Activated CD8-positive, alpha-beta memory T cell treated with anti-CD3 and anti-CD28 coated beads for 48 hours (primary cell): ENCODE results near the gene PARVA.

Experiments
- DNase-seq, 3 experiments: peaks; one replicate each; pipeline ENCODE4 v3.0.0-alpha.2; 2020; ENCODE audit warnings: low read depth in 2 of 3, low spot score in 2 of 3

The PARVA gene

DNA sequence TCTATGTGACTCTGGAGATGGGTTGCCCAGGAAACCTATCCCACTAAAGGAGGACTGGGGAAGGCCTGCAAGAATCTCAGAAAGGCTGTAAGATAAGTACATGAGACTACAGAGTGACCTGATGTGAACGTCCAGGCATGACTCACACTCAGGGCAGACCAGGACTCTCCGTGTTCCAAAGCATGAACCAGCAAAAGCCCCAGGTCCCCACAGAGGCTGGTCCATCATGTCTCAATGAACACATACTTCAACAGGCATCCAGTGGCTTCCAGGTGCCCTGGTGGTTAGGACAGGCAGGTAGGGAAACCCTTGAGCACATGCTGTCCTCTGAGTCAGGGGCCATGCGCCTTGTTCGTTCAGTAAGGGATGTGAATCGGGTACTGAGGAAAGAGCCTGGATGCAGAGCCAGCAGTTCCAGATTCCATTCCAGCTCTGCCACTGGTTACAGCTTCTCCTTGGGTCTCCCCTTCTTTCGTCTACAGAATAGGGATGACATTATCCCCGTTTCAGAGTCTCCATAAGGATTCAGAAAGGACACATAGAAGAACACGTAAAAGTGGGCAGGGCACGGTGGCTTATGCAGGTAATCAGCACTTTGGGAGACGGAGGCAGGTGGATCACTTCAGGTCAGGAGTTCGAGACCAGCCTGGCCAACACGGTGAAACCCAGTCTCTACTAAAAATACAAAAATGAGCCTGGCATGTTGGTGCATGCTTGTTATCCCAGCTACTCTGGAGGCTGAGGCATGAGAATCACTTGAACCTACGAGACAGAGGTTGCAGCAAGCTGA, 167.8 kb downstream of the PARVA start:
- DNase-seq, result no peak

DNA sequence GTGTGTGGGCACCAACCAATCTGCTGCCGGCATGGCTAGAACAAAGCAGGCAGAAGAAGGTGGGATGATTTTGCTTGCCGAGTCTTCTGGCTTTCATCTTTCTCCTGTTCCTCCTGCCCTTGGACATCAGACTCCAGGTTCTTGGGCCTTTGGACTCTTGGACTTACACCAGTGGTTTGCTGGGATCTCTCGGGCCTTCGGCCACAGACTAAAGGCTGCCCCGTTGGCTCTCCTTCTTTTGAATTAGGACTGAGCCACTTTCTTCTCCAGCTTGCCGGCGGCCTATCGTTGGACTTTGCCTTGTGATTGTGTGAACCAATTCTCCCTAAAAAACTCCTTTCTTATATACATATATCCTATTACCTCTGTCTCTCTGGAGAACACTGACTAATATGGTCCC, 168.8 kb downstream of the PARVA start:
- DNase-seq, result no peak

DNA sequence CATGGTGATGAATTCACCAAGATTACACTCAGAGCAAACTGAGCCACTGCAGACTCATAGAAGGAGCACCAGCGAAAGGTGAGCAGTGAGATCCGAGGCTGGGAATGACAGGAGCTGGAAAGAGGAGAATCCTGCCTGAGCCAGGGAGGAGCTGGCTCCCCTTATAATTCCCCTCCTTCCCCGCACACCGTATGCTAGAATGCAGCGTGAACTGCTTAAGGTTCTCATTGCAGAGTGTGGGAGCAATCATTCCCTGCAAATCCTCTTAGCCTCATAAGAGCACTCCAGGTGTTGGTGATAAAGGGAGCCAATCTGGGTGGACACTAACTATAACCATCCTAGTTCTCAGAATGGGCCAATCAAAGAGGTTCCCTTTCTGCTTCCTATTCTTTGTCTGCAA, 169.3 kb downstream of the PARVA start:
- DNase-seq, result no peak

GRCh38 chr11:12547953-12548650, 170.7 kb downstream of the PARVA start:
- no peak for DNase-seq

DNA sequence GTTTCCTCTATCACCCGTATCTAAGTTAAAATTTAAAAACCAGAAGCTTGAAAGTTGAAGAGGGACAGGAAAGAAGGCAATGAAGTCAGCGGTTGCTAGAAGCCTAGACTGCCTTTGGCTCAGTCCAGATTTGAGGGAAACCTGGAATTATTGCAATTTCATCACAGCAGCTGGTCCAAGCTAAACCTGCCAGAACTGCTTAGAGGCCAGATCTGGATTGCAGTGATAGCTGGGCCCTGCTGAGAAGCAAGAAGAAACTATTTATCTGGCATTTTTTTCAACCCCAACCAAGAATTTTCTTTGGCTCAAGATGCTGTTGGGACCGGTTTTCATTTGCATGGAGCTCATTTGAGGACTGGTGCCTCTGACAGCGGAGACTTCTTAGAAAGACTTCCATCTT, 175.3 kb downstream of the PARVA start:
- no peak for DNase-seq

DNA sequence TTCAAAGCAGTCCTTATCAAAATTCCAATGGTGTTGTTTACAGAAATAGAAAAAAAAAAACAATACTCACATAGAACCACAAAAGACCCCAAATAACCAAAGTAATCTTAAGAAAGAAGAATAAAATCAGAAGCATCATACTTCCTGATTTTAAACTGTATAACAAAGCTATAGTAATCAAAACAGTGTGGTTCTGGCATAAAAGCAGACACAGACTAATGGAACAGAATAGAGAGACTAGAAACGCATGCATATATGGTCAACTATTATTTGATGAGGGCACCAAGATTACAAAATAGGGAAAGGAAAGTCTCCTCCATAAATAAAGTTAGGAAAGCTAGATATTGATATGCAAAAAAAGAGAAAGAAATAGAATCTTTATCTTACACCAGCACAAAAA, 176.8 kb downstream of the PARVA start:
- DNase-seq, result no peak

DNA sequence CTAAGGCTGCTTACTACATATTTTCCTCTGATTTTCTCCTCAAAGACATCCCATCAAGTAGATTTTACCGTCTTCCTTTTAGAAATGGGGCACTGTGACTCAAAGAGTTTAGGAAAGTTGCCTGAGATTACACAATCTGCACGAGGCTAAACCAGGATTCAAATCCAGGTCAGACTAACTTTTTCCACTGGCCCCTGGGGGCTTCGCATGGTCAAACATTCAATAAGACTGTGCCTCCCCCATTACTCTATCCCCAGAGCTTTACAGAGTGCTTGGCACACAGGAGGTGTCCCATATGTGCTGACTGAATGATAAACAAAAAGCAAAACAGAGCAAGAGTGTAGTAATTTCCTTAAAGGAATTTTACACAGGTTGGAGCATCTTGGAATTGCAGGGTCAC, 178.8 kb downstream of the PARVA start:
- DNase-seq, result no peak

- no peak for DNase-seq
Observed at GRCh38 chr11:12556788-12557384, 179.5 kb downstream of the PARVA start.

DNA sequence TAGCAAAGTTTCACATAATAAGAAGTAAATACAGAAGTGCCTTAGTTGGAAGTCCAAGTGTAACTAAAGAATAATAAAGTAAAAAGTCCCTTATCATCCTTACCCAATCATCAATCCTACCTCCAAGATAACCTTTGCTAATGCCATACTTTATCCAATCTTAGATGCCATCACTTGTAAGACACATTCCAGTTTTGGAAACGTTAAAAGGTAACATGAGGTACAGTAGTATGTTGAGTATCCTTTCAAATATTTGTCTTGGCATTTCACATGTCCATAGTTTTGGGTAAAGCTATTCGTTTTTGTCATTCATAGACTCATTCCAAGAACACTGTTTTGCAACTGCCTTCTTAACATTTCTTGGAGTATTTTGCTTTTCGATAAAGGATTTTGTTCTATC, 181.6 kb downstream of the PARVA start:
- DNase-seq, result no peak

- no peak for DNase-seq
Observed at GRCh38 chr11:12560362-12560761, 183.0 kb downstream of the PARVA start.

DNA sequence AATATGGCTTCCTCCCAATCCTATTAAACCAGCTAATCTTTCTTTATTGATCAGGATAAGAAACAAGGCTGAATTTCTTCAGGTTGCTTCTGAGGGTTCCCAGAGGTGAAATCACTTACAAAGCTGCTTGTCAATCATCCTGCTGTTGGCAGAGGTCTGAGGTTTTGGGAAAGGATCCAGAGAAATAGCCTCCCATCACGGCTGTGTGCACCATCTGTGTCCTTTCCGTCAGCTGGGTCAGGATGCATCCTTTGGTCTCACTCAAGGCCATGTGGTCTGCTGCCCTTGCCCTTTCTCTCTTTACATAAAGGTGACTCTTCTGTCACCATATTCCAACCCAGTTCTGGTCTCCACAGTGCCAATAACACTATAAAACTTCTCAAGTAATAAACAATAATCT, 183.5 kb downstream of the PARVA start:
- DNase-seq, result no peak

- no peak for DNase-seq
Observed at GRCh38 chr11:12564012-12564411, 186.6 kb downstream of the PARVA start.

- no peak for DNase-seq
Observed at GRCh38 chr11:12565406-12565805, 188.0 kb downstream of the PARVA start.

- DNase-seq, result no peak
Observed at GRCh38 chr11:12567746-12568460, 190.5 kb downstream of the PARVA start.

- DNase-seq, result no peak
Observed at GRCh38 chr11:12569499-12570425, 192.4 kb downstream of the PARVA start.

- DNase-seq, result no peak
Observed at GRCh38 chr11:12573707-12574485, 196.5 kb downstream of the PARVA start.

GRCh38 chr11:12577725-12578644, 200.6 kb downstream of the PARVA start:
- no peak for DNase-seq

DNA sequence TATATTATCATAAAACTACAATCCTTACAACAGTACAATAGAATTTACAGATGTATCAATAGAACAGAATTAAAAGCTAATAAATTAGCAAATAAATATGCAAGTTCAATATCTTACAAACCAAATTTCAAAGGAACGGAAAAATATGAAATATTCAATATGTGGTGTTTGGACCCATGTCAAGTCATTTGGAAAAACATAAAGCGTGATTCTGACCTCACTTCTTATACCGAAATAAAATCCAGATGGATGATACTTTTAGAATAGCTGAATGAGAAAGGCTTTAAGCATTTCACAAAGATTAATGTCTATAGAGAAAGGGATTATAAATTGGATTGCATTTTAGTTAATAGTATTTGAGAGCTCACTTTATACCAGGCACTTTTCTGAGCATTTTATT, 204.0 kb downstream of the PARVA start:
- no peak for DNase-seq

DNA sequence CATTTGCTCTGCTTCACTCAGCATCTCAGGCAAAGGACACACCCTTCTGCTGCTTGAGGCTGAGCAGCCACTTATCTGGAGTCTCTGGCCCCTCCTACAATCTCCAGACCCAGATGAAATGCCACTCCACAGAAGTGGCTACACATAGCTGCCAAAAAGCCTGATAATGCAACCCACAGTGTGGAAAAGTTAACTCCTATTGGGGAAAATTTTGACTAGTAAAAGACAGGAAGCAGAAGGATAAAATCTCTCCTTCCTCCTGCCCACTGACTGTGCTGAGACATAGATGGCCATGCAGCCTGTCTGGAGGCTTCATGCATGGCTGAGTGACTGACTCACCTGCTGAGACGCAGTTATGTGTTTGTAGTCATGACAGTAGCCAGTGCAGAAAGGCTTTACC, 204.6 kb downstream of the PARVA start:
- DNase-seq, result no peak
